HG03354 (cell line): ENCODE measurements around the gene GMPS.
"Not testable (repeated sequence)": the region's sequence is repeated elsewhere in the genome, so short reads cannot be mapped to it uniquely, and the experiment has no call there.

Source experiments
- ATAC-seq: cut with Tn5 transposase; IDR thresholded peaks from one replicate; pipeline ENCODE4 v1.9.1; 2021; ENCODE audit warnings: mild to moderate bottlenecking; ENCODE audit not compliant: unreplicated experiment, poor library complexity, severe bottlenecking

Gene GMPS

GRCh38 chr3:155917781-155918180 is 47.3 kb downstream of the GMPS start:
- ATAC-seq: no peak

DNA sequence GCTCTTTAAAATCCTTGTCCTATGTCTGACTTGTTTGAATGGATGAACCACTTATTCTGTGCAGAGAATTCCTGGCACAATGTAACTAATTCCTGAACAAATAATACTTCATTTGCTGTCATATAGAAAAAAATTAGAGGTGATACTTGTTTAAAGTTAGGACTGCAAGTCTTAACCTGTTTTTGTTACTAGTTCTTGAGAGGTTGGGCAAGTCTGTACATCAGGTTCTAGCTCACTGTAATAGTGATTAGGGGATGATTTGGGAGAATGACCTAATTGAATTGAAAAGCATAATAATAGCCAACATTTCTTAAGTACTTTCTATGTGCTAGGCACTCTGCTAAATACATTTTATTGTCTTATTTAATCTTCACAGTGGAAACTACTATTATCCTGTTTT is 49.3 kb downstream of the GMPS start:
- no peak for ATAC-seq

GRCh38 chr3:155921486-155921885 is 51.0 kb downstream of the GMPS start:
- no peak for ATAC-seq

DNA sequence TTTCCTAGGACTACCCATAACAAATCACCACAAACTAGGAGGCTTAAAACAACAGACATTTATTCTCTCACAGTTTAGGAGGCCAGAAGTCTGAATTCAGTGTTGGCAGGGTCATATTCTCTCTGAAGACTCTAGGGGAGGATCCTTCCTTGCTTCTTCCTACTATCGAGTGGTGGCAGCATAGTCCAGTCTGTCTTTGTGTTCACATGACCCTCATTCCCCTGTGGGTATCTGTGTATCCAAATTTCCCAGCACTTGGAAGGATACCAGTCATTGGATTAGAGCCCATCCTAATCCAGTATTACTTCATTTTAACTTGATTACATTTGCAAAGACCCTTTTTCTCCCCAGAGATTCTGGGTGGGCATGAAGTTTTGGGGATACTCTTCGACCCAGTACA is 63.8 kb downstream of the GMPS start:
- ATAC-seq: no peak

- ATAC-seq: no peak
Observed at GRCh38 chr3:155938409-155938808, 68.0 kb downstream of the GMPS start.

DNA sequence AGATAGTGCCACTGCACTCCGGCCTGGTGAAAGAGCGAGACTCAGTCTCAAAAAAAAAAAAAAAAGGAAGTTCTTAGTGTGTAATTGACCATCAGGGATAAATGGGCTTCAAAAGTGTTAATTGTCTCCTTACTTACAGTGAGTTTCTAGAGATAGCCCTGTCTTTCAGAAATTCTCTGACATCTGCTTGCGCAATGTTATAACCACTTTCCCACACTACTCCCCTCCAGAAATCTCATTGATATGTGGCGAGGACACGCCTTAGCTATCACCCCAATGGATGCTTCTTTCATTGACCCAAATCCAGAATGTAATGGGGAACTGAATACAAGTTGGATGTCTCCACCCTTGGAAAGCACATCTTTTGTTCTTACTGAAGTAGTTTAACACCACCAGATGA is 70.9 kb downstream of the GMPS start:
- ATAC-seq: no peak

DNA sequence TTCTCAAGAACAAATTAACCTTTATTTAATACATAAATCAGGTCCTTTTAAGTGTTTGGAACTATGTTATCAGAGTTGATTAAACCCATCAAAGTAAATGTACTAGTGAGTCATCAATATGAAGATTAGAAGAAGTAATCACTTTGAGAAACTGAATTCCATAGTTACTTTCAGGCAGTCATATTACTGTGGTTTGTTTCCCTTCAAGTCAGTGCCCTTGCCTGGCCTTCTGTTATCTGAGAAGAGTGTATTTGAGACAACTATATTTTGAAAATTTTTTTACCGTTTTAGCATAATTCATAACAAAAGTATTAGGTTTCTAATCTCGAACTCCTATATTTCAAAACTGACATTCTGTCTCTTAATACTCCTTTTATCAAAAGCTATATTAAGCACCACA is 73.6 kb downstream of the GMPS start:
- ATAC-seq: no peak

- no peak for ATAC-seq
Observed at GRCh38 chr3:155946178-155946577, 75.7 kb downstream of the GMPS start.

- no peak for ATAC-seq
Observed at GRCh38 chr3:155948476-155948875, 78.0 kb downstream of the GMPS start.

DNA sequence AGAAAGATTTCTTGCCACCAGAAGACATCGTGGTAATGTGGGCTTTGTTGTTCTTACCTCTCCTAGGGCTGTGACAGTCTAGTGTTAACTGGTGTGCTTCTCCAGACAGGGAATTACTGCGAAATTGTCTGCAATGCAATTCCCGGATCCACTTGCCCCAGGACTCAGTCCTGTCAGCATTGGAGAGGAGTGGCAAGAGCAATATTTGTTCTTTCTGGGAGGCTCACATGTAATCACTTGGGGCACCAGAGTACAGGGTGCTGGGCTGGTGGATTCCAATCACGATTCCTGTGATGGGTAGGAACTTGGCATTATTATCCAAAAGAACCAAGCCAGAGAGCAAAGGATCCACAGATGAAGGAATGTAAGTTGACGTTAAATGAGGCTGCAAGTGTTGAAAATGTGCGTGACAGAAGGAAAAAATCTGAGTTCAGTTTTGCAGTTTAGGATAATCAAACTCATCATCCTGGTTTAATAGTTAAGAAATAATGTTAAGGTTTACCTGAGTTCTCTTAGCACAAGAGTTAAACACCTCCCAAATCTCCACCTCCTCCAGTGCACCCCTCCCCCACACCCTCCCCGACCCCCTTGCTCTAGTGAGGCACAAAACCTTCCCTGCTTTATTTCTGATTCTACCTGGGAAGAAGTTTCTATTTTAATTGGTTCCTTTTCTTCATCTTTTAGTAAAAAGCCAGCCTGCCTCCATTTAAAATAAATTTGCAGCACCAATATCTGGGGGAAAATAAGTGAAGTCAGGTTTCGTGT is 79.2 kb downstream of the GMPS start:
- no peak for ATAC-seq

DNA sequence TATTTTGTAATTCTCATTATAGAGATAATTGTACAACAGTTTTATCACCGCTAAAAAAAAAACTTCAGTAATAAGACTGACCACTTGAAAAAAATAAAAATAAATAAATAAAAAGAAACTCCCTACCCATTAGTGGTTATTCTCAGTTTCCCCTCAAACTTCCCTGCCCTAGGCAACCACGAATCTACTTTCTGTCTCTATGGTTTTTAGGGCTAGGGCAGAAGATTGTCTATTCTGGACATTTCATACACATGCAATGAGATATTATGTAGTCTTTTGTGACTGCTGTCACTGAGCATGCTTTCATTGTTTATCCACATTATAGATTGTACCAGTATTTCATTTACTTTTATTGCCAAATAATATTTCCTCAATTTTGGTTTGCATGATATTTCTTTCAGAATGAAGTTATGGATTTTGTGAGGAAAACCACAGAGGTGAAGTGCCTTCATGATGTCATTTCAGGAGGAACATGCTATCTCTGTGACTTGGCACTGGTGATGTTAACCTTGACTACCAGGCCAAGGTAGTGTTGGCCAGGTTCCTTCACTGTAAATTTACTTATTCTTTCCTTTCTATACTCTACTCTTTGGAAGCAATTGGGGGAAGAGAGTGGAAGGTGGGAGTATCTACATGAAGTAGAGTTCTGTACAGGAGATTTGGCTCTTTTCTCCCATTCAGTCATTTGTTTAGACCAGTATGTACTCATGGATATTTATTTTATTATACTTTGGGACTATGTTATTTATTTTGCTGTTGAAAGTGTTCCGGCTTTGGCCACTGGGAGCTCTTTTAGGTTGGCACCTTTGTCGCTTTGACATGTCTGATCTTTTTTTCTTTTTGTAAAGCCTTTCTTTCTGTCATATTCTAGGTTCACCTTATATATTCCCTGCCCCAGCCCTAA is 86.3 kb downstream of the GMPS start:
- ATAC-seq: no peak

- no peak for ATAC-seq
Observed at GRCh38 chr3:155957412-155957880, 87.0 kb downstream of the GMPS start.

- no peak for ATAC-seq
Observed at GRCh38 chr3:155958676-155959075, 88.2 kb downstream of the GMPS start.

GRCh38 chr3:155960060-155960459 is 89.6 kb downstream of the GMPS start:
- no peak for ATAC-seq

DNA sequence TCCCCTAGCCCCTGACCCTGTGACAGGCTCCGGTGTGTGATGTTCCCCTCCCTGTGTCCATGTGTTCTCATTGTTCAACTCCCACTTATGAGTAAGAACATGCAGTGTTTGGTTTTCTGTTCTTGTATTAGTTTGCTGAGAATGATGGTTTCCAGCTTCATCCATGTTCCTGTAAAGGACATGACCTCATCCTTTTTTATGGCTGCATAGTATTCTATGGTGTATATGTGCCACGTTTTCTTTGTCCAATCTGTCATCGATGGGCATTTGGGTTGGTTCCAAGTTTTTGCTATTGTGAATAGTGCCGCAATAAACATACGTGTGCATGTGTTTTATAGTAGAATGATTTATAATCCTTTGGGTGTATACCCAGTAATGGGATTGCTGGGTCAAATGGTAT is 90.6 kb downstream of the GMPS start:
- not testable (repeated sequence) for ATAC-seq

GRCh38 chr3:155963570-155963969 is 93.1 kb downstream of the GMPS start:
- ATAC-seq: no peak

- no peak for ATAC-seq
Observed at GRCh38 chr3:155970398-155970797, 99.9 kb downstream of the GMPS start.

DNA sequence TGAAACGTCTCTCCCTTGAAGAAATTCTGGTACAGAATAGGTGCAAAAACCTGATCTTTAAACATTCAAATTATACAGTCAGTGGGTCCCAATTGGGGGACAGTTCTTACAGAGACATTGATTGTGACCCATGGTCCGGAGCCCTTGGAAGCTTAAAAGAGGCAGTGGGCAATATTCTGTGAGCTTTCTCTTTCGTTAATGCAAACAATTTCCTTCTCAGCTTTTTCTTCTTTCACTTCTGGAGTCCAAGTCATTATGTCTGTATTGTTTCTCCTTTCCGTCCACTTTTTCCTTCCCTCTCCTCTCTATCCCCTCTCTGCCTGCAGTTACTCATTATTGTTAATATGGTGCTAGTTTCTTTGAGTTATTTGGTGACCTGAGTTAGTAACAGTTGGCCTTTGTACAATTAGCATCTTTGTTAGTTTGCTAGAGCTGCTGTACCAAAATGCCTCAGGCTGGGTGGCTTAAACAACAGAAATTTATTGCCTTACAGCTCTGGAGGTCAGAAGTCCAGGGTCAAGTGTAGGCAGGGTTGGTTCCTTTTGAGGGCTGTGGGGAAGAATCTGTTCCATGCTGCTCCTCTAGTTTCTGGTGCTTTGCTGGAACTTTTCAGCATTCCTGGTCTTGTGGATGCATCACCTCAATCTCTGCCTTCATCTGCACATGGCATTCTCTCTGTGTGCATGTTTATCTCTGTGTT is 102.6 kb downstream of the GMPS start:
- no peak for ATAC-seq

DNA sequence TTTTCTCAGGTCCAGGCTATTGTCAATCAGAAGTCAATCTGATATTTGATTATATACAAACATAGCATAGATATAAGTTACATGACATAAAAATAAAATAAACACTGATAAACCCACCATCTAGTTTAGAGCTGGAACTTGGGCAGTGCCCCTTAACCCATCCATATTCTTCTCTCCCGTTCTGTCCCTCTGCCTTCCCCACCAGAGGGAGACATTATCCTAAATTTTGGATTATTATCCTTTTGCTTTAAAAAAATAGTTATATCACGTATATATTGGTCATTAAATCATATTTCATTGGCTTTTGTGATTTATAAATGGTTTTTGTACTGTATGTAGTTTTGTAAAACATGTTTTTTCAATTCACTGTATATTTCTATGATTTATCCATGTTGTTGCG is 107.9 kb downstream of the GMPS start:
- no peak for ATAC-seq

- ATAC-seq: no peak
Observed at GRCh38 chr3:155979746-155980145, 109.3 kb downstream of the GMPS start.
